ENCODE results near the gene SASH3. TPM values are rescaled to one million over a fixed set of nuclear protein-coding genes. Genes with fewer than 3 reads are reported as not detected.
A peak's percentile ranks its signal among the peaks of the same experiment; 100 is the strongest.

SASH3 gene
- polyA plus RNA-seq, 4 donors, result 3.8 to 11.1 (median 7.8) TPM

- H3K36me3 ChIP-seq (ENCODE audit: control insufficient read depth in 3 of 3, insufficient read depth in 2 of 3, low read depth in 1 of 3, low read length in 3 of 3), result no peaks in the 10 kb centered on the region
- FAIRE-seq (no peak), DNase-seq (no peak)
- H3K27me3 ChIP-seq (ENCODE audit: control insufficient read depth in 3 of 3, insufficient read depth in 3 of 3, low read length in 3 of 3), result no peaks in the 10 kb centered on the region
- H3K4me3 ChIP-seq (ENCODE audit: low read depth in 1 of 3, low read length in 3 of 3), result no peak overlapping the region
- H3K27ac ChIP-seq (ENCODE audit: low read depth in 1 of 3, low read length in 2 of 3), result peak overlapping the region in 1 of 3 donors; percentile 58
- 76 to 87% (median 85%) methylated on average over 7 of the region's 7 CpGs for WGBS, 3 donors
- no peaks in the 10 kb centered on the region for H3K4me1 ChIP-seq (ENCODE audit: control insufficient read depth in 3 of 3, insufficient read depth in 2 of 3, low read depth in 1 of 3, low read length in 2 of 3)
- no peaks in the 10 kb centered on the region for H3K9me3 ChIP-seq (ENCODE audit: control insufficient read depth in 2 of 2, insufficient read depth in 1 of 2, low read depth in 1 of 2, low read length in 1 of 2)
Measured at GRCh38 chrX:129784371-129784770, 4.6 kb downstream of the SASH3 start.

GRCh38 chrX:129785160-129785947, 5.6 kb downstream of the SASH3 start:
- no peaks in the 10 kb centered on the region for H3K36me3 ChIP-seq (ENCODE audit: control insufficient read depth in 3 of 3, insufficient read depth in 2 of 3, low read depth in 1 of 3, low read length in 3 of 3)
- no peak for FAIRE-seq
- 65 to 86% (median 73%) methylated on average over 8 to 11 of the region's 11 CpGs for WGBS, 3 donors
- H3K9me3 ChIP-seq (ENCODE audit: control insufficient read depth in 2 of 2, insufficient read depth in 1 of 2, low read depth in 1 of 2, low read length in 1 of 2), result no peaks in the 10 kb centered on the region
- H3K27ac ChIP-seq (ENCODE audit: low read depth in 1 of 3, low read length in 2 of 3), result peak overlapping the region in 1 of 3 donors; percentile 58
- H3K4me1 ChIP-seq (ENCODE audit: control insufficient read depth in 3 of 3, insufficient read depth in 2 of 3, low read depth in 1 of 3, low read length in 2 of 3), result no peaks in the 10 kb centered on the region
- no peaks in the 10 kb centered on the region for H3K27me3 ChIP-seq (ENCODE audit: control insufficient read depth in 3 of 3, insufficient read depth in 3 of 3, low read length in 3 of 3)
- DNase-seq, result no peak
- no peak overlapping the region for H3K4me3 ChIP-seq (ENCODE audit: low read depth in 1 of 3, low read length in 3 of 3)

- H3K27me3 ChIP-seq (ENCODE audit: control insufficient read depth in 3 of 3, insufficient read depth in 3 of 3, low read length in 3 of 3), result no peaks in the 10 kb centered on the region
- no peak overlapping the region for H3K4me3 ChIP-seq (ENCODE audit: low read depth in 1 of 3, low read length in 3 of 3)
- no peak for FAIRE-seq
- 38 to 45% (median 40%) methylated on average over 3 of the region's 3 CpGs for WGBS, 3 donors
- H3K4me1 ChIP-seq (ENCODE audit: control insufficient read depth in 3 of 3, insufficient read depth in 2 of 3, low read depth in 1 of 3, low read length in 2 of 3), result no peaks in the 10 kb centered on the region
- no peak for DNase-seq
- H3K36me3 ChIP-seq (ENCODE audit: control insufficient read depth in 3 of 3, insufficient read depth in 2 of 3, low read depth in 1 of 3, low read length in 3 of 3), result no peaks in the 10 kb centered on the region
- peak overlapping the region in 1 of 3 donors; percentile 58 for H3K27ac ChIP-seq (ENCODE audit: low read depth in 1 of 3, low read length in 2 of 3)
- H3K9me3 ChIP-seq (ENCODE audit: control insufficient read depth in 2 of 2, insufficient read depth in 1 of 2, low read depth in 1 of 2, low read length in 1 of 2), result no peaks in the 10 kb centered on the region
Measured at GRCh38 chrX:129786210-129786651, 6.5 kb downstream of the SASH3 start.

DNA sequence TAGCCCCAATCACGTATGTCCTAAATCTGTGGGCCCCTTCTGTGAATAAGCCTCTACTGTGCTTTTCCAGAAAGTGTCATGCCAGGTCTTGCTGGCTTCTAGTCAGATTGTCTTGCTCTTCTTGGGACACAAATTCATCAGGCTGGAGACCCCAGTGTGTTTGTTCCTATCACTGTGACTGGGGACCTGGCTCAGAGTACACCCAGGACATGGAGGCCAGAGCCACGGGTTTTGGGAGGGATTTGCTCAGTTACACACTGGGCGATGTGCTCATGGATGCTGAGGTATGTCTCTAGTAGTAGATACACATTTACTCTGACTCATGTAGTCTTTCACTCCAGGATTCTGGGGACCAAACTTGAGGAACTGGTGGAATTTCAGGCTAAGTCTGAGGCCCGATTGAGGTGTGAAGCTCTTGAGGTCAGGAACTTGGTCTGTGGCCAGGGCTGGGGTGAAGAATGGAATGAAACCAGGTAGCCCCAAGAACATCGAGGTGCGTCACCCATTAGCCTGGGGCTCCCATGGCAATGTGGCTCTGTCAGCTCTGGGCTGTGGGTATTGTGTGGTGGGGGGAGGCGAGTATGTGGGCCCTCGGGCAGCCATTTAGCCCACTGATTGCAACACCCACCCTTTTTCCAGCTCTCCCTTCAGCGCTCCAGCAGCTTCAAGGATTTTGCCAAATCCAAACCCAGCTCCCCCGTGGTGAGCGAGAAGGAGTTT, 7.7 kb downstream of the SASH3 start:
- FAIRE-seq (no peak), DNase-seq (no peak)
- Histone ChIP-seq H3K4me3 (ENCODE audit: low read depth in 1 of 3, low read length in 3 of 3) (no peak overlapping the region), H3K4me1 (ENCODE audit: control insufficient read depth in 3 of 3, insufficient read depth in 2 of 3, low read depth in 1 of 3, low read length in 2 of 3) (no peaks in the 10 kb centered on the region), H3K36me3 (ENCODE audit: control insufficient read depth in 3 of 3, insufficient read depth in 2 of 3, low read depth in 1 of 3, low read length in 3 of 3) (no peaks in the 10 kb centered on the region), H3K27me3 (ENCODE audit: control insufficient read depth in 3 of 3, insufficient read depth in 3 of 3, low read length in 3 of 3) (no peaks in the 10 kb centered on the region), H3K9me3 (ENCODE audit: control insufficient read depth in 2 of 2, insufficient read depth in 1 of 2, low read depth in 1 of 2, low read length in 1 of 2) (no peaks in the 10 kb centered on the region), H3K27ac (ENCODE audit: low read depth in 1 of 3, low read length in 2 of 3) (no peak overlapping the region)
- 74 to 88% (median 82%) methylated on average over 10 to 11 of the region's 11 CpGs for WGBS, 3 donors

GRCh38 chrX:129788527-129788926, 8.8 kb downstream of the SASH3 start:
- FAIRE-seq, result no peak
- Histone ChIP-seq H3K27me3 (ENCODE audit: control insufficient read depth in 3 of 3, insufficient read depth in 3 of 3, low read length in 3 of 3) (no peaks in the 10 kb centered on the region), H3K4me1 (ENCODE audit: control insufficient read depth in 3 of 3, insufficient read depth in 2 of 3, low read depth in 1 of 3, low read length in 2 of 3) (no peaks in the 10 kb centered on the region), H3K36me3 (ENCODE audit: control insufficient read depth in 3 of 3, insufficient read depth in 2 of 3, low read depth in 1 of 3, low read length in 3 of 3) (no peaks in the 10 kb centered on the region), H3K27ac (ENCODE audit: low read depth in 1 of 3, low read length in 2 of 3) (no peak overlapping the region), H3K9me3 (ENCODE audit: control insufficient read depth in 2 of 2, insufficient read depth in 1 of 2, low read depth in 1 of 2, low read length in 1 of 2) (no peaks in the 10 kb centered on the region), H3K4me3 (ENCODE audit: low read depth in 1 of 3, low read length in 3 of 3) (no peak overlapping the region)
- DNase-seq, result no peak
- 74 to 79% (median 75%) methylated on average over 5 to 6 of the region's 6 CpGs for WGBS, 3 donors

- no peaks in the 10 kb centered on the region for H3K4me1 ChIP-seq (ENCODE audit: control insufficient read depth in 3 of 3, insufficient read depth in 2 of 3, low read depth in 1 of 3, low read length in 2 of 3)
- peaks cover 0 to 2% (median 0%) of the 10 kb centered on the region in 3 donors for H3K36me3 ChIP-seq (ENCODE audit: control insufficient read depth in 3 of 3, insufficient read depth in 2 of 3, low read depth in 1 of 3, low read length in 3 of 3)
- H3K4me3 ChIP-seq (ENCODE audit: low read depth in 1 of 3, low read length in 3 of 3), result no peak overlapping the region
- FAIRE-seq, result no peak
- no peaks in the 10 kb centered on the region for H3K27me3 ChIP-seq (ENCODE audit: control insufficient read depth in 3 of 3, insufficient read depth in 3 of 3, low read length in 3 of 3)
- H3K27ac ChIP-seq (ENCODE audit: low read depth in 1 of 3, low read length in 2 of 3), result no peak overlapping the region
- no peak for DNase-seq
- H3K9me3 ChIP-seq (ENCODE audit: control insufficient read depth in 2 of 2, insufficient read depth in 1 of 2, low read depth in 1 of 2, low read length in 1 of 2), result no peaks in the 10 kb centered on the region
- 76 to 80% (median 78%) methylated on average over 3 of the region's 3 CpGs for WGBS, 3 donors
Measured at GRCh38 chrX:129790146-129790545, 10.4 kb downstream of the SASH3 start.

DNA sequence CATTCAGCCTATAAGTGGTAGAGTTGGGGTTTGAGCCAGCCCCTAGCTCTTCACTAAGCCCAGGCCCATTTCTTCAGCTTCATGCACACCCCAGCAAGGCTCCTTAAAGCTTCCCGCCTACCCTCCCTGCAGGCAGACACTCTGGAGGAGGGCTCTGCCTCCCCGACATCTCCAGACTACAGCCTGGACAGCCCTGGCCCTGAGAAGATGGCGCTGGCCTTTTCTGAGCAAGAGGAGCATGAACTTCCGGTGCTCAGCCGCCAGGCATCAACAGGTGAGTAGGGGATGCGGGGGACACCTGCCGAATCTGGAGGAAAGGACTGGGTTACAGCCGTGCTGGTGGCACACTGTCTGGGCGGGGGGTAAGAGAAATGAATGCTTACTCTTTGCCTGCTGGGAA, 11.1 kb downstream of the SASH3 start:
- Histone ChIP-seq H3K36me3 (ENCODE audit: control insufficient read depth in 3 of 3, insufficient read depth in 2 of 3, low read depth in 1 of 3, low read length in 3 of 3) (peaks cover 0 to 5% (median 0%) of the 10 kb centered on the region in 3 donors), H3K27ac (ENCODE audit: low read depth in 1 of 3, low read length in 2 of 3) (no peak overlapping the region), H3K4me3 (ENCODE audit: low read depth in 1 of 3, low read length in 3 of 3) (no peak overlapping the region), H3K9me3 (ENCODE audit: control insufficient read depth in 2 of 2, insufficient read depth in 1 of 2, low read depth in 1 of 2, low read length in 1 of 2) (no peaks in the 10 kb centered on the region), H3K27me3 (ENCODE audit: control insufficient read depth in 3 of 3, insufficient read depth in 3 of 3, low read length in 3 of 3) (no peaks in the 10 kb centered on the region), H3K4me1 (ENCODE audit: control insufficient read depth in 3 of 3, insufficient read depth in 2 of 3, low read depth in 1 of 3, low read length in 2 of 3) (no peaks in the 10 kb centered on the region)
- DNase-seq (no peak), FAIRE-seq (no peak)
- 86 to 99% (median 88%) methylated on average over 8 to 9 of the region's 9 CpGs for WGBS, 3 donors

DNA sequence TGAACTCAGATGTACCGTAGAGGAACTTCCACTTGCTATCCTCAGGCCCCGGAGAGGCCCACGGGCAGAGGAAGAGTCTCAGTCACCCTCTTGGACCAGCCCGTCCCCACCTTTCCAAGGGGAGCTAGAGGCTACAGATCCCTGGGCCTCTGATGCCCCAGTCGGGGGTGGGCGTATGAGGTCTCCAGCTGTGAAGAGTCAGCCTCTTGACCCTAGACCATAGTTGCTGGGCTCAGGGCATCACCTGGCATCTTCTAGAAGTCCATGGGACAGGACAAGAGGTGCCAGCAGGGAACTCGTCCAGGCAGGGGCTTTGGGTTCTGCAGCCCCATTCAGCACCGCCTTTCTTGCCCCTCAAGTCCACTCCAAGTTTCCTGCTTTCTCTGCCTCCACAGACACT, 11.6 kb downstream of the SASH3 start:
- no peak overlapping the region for H3K4me3 ChIP-seq (ENCODE audit: low read depth in 1 of 3, low read length in 3 of 3)
- WGBS, 3 donors, result 88 to 92% (median 90%) methylated on average over 8 of the region's 8 CpGs
- H3K4me1 ChIP-seq (ENCODE audit: control insufficient read depth in 3 of 3, insufficient read depth in 2 of 3, low read depth in 1 of 3, low read length in 2 of 3), result no peaks in the 10 kb centered on the region
- DNase-seq (no peak), FAIRE-seq (no peak)
- peaks cover 0 to 6% (median 0%) of the 10 kb centered on the region in 3 donors for H3K36me3 ChIP-seq (ENCODE audit: control insufficient read depth in 3 of 3, insufficient read depth in 2 of 3, low read depth in 1 of 3, low read length in 3 of 3)
- H3K27me3 ChIP-seq (ENCODE audit: control insufficient read depth in 3 of 3, insufficient read depth in 3 of 3, low read length in 3 of 3), result no peaks in the 10 kb centered on the region
- H3K9me3 ChIP-seq (ENCODE audit: control insufficient read depth in 2 of 2, insufficient read depth in 1 of 2, low read depth in 1 of 2, low read length in 1 of 2), result no peaks in the 10 kb centered on the region
- H3K27ac ChIP-seq (ENCODE audit: low read depth in 1 of 3, low read length in 2 of 3), result no peak overlapping the region
